HPDE6-E6E7 (cell line): Measurements from ENCODE around the gene PPY.
A peak's percentile ranks its signal among the peaks of the same experiment; 100 is the strongest.
"Not testable (repeated sequence)": the region's sequence is repeated elsewhere in the genome, so short reads cannot be mapped to it uniquely, and the experiment has no call there.

ENCODE experiments used
- DNase-seq: peaks from one replicate; pipeline ENCODE4 v3.0.0; 2011; ENCODE audit warnings: missing footprints; ENCODE audit errors: extremely low spot score

PPY gene

DNA sequence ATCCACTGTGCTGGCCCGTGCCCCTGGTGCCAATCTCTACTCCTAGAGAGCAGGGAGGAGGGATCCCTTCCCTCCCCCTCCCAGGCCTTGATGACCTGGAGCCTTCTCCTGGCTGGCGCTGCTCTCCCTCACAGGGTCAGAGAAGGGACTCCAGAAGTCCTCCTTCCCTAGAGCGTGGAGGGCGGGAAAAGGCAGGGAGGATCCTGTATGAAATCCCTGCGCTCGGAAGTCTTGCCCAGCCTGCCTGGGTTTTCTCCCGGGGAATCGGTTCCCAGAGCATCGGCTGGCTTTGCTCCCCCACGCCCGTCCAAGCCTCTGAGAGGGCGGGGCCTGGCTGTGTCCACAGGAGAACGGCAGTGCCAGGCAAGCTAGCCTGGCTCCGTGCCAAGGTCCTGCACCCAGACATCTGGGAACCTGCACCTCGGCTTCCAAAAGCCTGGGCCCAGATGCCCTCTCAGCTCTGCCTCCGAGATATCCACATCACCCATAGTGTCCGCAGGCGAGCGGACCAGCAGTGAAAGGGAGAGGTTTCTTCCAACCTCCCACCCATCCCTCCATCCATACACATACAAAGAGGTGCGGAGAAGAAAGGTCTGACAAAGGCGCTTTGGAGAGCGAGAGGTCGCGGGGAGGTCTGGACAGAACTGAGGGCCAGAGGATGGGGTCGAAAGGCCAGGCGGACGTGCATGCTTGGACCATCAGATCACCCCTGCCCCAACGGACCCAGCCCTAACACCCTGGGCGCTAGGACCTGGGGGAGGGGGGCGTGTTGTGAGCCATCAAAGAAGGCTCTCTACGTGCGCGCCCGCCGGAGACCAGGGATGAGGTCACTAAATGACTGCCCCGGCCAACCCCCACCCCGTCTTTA lies 36.1 kb downstream of the PPY start:
- DNase-seq, result no peak

DNA sequence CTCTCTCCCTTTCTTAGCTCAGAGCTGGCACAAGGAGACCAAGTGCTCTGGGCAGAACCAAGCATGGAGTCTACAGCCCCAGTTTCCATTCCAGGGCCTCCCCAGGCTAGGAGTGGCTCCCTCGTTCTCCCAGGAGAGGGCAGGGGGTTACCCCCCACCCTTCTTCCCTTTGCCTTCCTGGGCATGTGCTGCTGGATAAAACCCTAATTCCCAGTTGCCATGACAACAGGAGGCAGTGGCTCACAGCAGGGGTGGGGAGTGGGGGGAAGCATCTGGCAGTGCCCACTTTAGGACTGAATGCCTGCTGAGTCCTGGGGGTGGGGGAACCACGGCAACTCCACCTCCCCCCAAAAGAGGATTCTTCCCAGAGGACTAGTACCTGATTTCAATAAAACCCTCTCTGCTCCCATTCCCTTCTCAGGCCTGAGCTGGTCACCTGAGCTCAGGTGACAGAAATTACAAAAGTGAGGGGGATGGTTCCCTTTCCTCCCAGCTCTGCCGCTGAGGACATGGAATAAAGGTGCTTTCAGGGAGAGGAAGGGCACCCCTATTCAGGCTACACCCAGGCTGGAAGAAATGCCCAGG lies 36.8 kb downstream of the PPY start:
- no peak for DNase-seq

DNA sequence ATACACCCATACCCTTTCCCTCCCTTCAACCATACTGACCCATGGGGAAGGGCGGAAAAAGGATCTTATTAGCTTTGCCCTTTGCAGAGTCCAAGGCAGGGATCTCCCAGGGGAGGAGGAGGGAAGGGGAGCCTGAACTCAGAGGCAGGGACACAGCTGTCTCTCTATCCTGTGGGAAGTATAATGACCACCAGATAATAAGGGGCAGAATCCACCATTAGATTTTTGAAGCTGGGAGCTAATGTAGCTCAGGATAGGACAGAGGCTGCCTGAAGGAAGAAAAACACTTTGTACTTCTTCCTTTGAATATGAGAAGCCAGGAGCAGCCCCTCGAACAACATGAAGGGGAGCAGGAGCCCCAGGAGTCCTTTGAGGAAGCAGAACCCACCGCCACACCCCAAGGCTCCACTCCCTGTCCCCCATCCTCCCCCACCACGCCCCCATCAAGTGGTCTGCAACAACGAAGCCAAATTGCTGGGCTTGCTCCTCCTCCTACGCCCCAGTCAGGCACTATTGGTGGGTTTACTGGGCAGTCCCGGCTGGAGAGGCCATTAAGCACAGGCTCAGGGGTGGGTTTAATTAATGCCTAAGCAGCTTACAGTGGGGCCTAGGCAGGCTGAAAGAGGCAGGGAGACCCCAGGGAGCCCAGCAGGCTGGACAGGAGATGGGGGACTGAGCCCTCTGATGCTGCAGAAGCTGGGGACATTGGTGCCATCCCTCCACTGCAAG lies 40.3 kb downstream of the PPY start:
- no peak for DNase-seq

DNA sequence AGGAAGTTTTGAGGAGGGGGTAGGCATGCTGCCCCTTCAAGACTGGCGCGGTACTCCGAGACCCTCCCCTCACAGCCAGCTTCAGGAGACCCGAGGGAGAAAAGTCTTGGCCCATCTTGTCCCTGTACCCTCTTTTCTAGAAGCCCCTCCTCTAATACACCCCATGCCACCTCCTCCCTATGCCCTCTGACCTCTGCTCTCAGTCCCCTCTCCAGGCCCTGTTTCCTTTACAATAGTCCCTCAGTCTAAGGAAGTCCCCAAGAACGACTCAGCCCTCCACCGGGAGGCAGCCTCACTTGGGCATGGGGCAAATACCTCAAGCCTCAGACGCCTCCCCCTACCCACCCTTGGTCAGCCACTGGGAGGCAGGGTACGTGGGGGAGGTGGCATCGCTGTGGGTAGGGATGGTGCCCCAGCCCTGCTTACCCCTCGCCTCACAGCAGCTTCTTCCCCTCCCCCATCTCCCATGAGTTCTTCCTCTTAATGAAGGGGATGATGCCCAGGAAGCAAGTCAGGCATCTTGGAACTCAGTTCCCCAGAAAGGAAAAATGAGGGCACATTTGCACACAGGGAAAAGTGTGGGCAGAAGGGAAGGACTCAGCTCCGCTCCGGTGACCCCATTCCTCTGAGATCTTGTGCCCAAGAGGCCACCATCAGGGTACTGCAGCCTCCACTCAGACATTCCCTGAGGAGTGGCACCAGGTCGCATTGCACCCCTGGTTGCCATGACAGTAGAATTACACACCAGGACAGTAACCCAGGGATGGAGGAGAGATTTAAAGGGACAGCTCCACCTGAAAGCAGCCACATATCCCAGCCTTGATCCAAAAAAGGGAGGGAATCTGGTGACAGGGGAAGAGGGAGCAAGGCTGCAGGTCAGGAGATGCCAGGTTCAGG lies 41.2 kb downstream of the PPY start:
- no peak for DNase-seq

DNA sequence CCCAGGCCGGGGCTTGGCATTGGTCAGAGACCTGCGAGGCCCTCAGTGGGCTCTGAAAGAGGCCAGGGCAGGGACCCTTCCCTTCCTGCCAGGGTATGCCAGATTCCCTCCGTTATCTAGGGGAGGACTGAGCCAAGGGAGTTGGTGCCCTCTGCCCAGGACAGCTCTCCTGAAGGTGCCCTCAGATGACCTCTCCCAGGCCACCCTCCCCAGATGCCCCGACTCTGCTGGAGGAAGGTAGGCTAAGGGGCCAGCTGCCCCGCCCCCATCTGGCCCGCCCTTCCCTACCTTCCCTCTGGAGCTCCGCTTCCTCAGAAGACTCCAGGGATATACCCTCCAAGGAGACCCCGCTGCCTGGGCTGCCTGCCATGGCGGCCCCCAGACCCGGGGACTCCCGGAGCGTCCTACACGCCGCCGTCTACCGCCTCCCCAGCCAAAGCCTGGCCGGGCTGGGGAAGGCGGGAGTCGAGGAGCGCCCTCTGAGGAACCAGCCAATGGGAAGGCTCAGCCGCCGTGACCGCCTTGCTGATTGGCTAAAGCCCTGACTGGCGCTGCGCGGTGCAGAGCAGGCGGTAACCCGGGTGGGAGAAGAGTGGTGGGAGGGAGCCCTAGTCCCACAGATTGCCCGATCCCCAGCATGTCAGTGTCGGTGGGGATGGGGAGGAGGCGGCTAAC lies 42.0 kb downstream of the PPY start:
- DNase-seq, result peak; percentile 97

DNA sequence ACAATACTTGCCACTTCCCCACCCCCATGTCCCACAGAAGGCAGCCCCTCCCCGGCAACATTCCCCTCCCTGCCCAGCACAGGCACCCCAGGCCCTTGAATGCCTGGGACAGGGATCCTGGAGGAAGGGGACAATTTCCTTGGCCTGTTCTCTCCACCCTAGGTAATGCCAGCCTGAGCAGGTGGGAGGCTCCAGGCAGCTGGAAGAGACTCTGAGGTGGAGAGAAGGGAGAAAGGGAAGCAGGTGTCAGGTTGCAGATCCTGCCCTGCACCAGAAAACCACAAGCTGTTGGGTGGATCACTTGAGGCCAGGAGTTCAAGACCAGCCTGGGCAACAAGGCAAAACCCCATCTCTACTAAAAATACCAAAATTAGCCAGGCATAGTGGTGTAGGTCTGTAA lies 43.8 kb downstream of the PPY start:
- DNase-seq, result no peak

DNA sequence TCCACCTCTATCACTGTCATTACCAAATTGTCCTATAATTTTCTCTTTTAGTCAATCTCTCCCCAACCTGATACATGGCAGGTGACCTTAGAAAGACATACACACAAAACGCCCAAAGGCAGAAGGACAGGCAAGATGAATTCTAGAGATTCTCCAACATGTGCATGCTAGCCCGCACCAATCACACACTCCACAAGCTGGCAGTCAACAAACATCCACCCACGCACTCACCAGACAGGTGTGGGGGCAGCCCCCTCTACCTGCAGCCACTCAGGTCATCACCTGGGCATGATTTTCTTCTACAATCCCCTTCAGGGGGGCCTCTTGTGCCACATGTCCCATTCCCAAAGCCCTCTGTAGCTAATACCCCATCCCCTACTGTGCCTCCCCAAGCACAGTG lies 44.4 kb downstream of the PPY start:
- peak; percentile 61 for DNase-seq

DNA sequence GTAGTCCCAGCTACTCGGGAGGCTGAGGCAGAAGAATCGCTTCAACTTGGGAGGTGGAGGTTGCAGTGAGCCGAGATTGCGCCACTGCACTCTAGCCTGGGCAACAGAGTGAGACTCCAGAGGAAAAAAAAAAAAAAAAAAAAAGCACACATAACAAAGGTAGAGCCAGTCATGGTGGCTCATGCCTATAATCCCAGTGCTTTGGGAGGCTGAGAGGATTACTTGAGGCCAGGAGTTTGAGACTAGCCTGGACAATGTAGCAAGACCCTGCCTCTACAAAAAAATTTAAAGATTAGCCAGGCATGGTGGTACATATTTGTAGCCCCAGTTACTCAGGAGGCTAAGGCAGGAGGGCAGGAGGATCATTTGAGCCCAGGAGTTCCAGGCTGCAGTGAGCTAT lies 47.8 kb downstream of the PPY start:
- DNase-seq, result not testable (repeated sequence)

DNA sequence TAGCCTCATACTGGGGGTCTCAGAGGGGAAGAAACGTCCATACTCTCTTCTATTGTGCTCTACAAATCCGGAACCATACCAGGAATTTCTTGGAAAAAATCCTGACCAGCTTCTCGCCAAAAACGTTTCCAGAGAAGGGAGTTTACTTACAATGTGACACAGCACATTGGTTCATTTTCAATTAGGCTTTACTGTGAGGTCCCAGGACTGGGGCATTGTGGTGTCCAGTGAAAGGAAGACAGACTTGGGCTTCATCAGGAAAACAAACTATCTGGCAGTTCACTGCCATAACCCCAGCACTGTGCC lies 49.7 kb downstream of the PPY start:
- DNase-seq, result no peak

DNA sequence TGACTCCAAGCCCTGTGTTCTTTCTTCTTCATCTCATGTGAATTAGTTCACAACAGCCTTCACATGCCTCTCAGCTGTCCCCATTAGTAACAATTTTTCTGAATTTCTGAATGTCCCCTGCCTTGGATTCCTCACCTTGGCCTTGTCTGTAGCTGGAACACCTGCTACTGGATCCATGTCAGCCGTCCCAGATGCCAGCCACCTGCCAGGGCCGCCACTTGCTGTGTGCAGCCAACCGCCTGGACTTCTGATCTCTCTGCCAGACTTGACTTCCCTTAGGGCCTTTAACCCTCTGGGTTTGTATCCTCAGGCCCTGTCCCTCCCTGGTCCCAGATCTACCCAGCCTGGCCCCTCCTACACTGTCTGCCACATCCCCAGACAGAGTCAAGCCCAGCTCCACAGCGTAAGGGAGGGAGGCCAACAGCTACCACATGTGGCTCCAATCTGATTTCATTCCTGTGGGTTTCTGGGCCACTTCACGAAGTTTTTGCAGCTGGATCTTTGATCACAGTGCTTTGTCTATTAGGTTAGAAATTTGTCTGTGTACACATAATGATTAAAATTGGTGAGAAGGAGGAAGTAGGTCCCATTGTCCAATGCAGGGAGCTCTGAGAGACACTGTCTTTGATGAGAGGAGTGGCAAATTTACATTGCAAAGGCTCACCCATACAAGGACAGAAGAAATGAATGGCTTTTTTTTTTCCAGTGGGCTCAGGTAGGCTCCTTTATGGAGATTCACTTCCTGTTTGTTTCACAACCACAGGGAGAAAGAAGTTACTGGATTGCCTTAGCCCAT lies 50.2 kb downstream of the PPY start:
- no peak for DNase-seq
